Stimulated activated CD8-positive, alpha-beta memory T cell treated with anti-CD3 and anti-CD28 coated beads, Interleukin-7, amount 100 ng/mL, for 24 hours (primary cell): ENCODE results near the gene USP9X.
"Not testable (repeated sequence)": the region's sequence is repeated elsewhere in the genome, so short reads cannot be mapped to it uniquely, and the experiment has no call there.

Source experiments
- DNase-seq: peaks from one replicate; pipeline ENCODE4 v3.0.0-alpha.2; 2020; ENCODE audit warnings: low read depth

USP9X gene

GRCh38 chrX:41085878-41086626 lies 807 bp downstream of the USP9X start:
- no peak for DNase-seq

- no peak for DNase-seq
Observed at GRCh38 chrX:41086627-41086932, 1.3 kb downstream of the USP9X start.

- no peak for DNase-seq
Observed at GRCh38 chrX:41087201-41087600, 2.0 kb downstream of the USP9X start.

- DNase-seq = no peak
Observed at GRCh38 chrX:41090568-41091238, 5.5 kb downstream of the USP9X start.

- no peak for DNase-seq
Observed at GRCh38 chrX:41092776-41093175, 7.5 kb downstream of the USP9X start.

- DNase-seq = no peak
Observed at GRCh38 chrX:41095174-41095573, 9.9 kb downstream of the USP9X start.

- no peak for DNase-seq
Observed at GRCh38 chrX:41095908-41096307, 10.7 kb downstream of the USP9X start.

- DNase-seq = no peak
Observed at GRCh38 chrX:41096339-41096955, 11.2 kb downstream of the USP9X start.

- DNase-seq = no peak
Observed at GRCh38 chrX:41097326-41097725, 12.1 kb downstream of the USP9X start.

GRCh38 chrX:41100200-41100599 lies 15.0 kb downstream of the USP9X start:
- no peak for DNase-seq

- DNase-seq = no peak
Observed at GRCh38 chrX:41100819-41101218, 15.6 kb downstream of the USP9X start.

GRCh38 chrX:41105005-41105404 lies 19.8 kb downstream of the USP9X start:
- no peak for DNase-seq

GRCh38 chrX:41106257-41106656 lies 21.0 kb downstream of the USP9X start:
- not testable (repeated sequence) for DNase-seq

GRCh38 chrX:41108007-41108406 lies 22.8 kb downstream of the USP9X start:
- no peak for DNase-seq

- DNase-seq = no peak
Observed at GRCh38 chrX:41108463-41109205, 23.4 kb downstream of the USP9X start.

- DNase-seq = no peak
Observed at GRCh38 chrX:41110801-41111625, 25.8 kb downstream of the USP9X start.

- not testable (repeated sequence) for DNase-seq
Observed at GRCh38 chrX:41115104-41115425, 29.8 kb downstream of the USP9X start.

- no peak for DNase-seq
Observed at GRCh38 chrX:41116948-41117347, 31.7 kb downstream of the USP9X start.

- DNase-seq = no peak
Observed at GRCh38 chrX:41118156-41118555, 32.9 kb downstream of the USP9X start.

- no peak for DNase-seq
Observed at GRCh38 chrX:41119803-41120202, 34.6 kb downstream of the USP9X start.

- DNase-seq = no peak
Observed at GRCh38 chrX:41121766-41122165, 36.5 kb downstream of the USP9X start.

GRCh38 chrX:41122664-41123257 lies 37.5 kb downstream of the USP9X start:
- DNase-seq = no peak
